Measurements from ENCODE around the gene OR5H6.

Gene OR5H6

DNA sequence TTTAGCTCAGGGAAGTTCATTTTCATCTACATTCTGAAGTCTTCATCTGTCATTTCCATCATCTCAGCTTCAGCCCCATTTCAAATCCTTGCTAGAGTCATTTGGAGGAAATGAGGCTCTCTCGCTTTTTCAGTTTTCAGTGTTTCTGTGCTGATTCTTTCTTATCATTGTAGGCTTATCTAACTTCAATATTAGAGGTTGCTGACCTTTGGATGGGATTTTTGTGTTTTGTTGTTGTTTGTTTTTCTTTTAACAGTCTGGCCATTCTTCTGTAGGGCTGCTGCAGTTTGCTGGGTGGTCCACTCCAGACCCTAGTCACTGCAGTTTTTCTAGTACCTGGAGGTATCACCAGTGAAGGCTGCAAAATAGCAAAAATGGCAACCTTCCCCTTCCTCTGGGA, 26.9 kb downstream of the OR5H6 start:
- H3K23ac ChIP-seq (ENCODE audit: low read depth, low read length, poor library complexity) = no peak overlapping the region
- H3K14ac ChIP-seq (ENCODE audit: low read length) = no peak overlapping the region
- no peak overlapping the region for H4K91ac ChIP-seq (ENCODE audit: low read depth, low read length, poor library complexity)
- no peak for DNase-seq (ENCODE audit: low spot score)
- H2BK5ac ChIP-seq (ENCODE audit: low read length) = no peak overlapping the region
- no peaks in the 10 kb centered on the region for H3K27me3 ChIP-seq (ENCODE audit: control insufficient read depth in 3 of 3, insufficient read depth in 3 of 3, low read depth in 1 of 3, low read length in 3 of 3)
- H3K36me3 ChIP-seq (replicated peaks in 1 of 2; ENCODE audit: control insufficient read depth in 2 of 2, insufficient read depth in 2 of 2, low read length in 2 of 2) = no peaks in the 10 kb centered on the region
- H3K9ac ChIP-seq (ENCODE audit: low read depth, low read length, poor library complexity) = no peak overlapping the region
- no peak overlapping the region for H3K4me2 ChIP-seq (ENCODE audit: insufficient read depth, low read length, poor library complexity, severe bottlenecking)
- H2BK120ac ChIP-seq (ENCODE audit: low read depth, low read length) = no peak overlapping the region
- H3K79me1 ChIP-seq (ENCODE audit: low read depth, low read length) = no peaks in the 10 kb centered on the region
- H3K27ac ChIP-seq (replicated peaks; ENCODE audit: low read length) = no peak overlapping the region
- H4K8ac ChIP-seq (ENCODE audit: low read depth, low read length) = no peak overlapping the region
- H3K9me3 ChIP-seq (replicated peaks in 1 of 2; ENCODE audit: control insufficient read depth in 2 of 2, insufficient read depth in 1 of 2, low read depth in 1 of 2, low read length in 2 of 2) = no peaks in the 10 kb centered on the region
- H2AFZ ChIP-seq (ENCODE audit: low read length) = no peak overlapping the region
- H2BK15ac ChIP-seq (ENCODE audit: low read length) = no peak overlapping the region
- no peak overlapping the region for H2BK12ac ChIP-seq (ENCODE audit: low read length)
- no peaks in the 10 kb centered on the region for H3K4me1 ChIP-seq (ENCODE audit: control insufficient read depth in 2 of 2, insufficient read depth in 1 of 2, low read depth in 1 of 2, low read length in 2 of 2)
- H3K4me3 ChIP-seq (ENCODE audit: low read length in 2 of 2) = no peak overlapping the region
- no peak overlapping the region for H2AK5ac ChIP-seq (ENCODE audit: low read depth, low read length)
- no CpG with 5 or more reads among the region's 1 CpG for WGBS, 2 donors (ENCODE audit: extremely low coverage in 2 of 2, insufficient read length in 2 of 2, insufficient replicate concordance in 1 of 2)
- no peak overlapping the region for H3K4ac ChIP-seq (ENCODE audit: low read length)
- no peak overlapping the region for H3K18ac ChIP-seq (ENCODE audit: low read length)

DNA sequence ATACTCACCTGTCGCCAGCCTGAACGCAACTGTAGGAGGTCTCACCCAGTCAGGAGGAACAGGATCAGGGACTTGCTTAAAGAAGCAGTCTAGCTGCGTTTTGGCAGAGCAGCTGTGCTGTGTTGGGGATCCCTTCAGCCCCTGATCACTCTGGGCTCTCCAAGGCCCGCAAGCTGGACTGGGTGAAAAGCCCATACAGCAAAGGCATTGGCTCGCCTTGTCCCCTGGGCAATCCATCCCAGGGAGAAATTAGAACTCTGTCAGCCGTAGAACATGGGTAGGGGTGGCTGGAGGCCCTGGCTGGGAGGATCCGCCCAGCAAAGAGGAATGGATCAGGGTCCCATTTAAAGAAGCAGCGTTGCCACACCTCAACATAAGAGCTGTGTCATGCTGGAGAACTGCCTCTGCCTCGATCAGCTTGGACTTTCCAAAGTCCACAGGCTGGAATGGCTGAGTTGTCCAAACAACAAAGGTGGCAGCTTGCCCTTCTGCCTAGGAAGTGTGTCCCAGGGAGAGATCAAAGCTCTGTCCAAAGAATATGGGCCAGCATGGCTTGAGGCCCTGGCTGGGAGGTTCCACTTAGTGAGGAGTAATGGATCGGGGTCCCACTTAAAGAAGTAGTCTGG, 27.4 kb downstream of the OR5H6 start:
- no peaks in the 10 kb centered on the region for H3K27me3 ChIP-seq (ENCODE audit: control insufficient read depth in 3 of 3, insufficient read depth in 3 of 3, low read depth in 1 of 3, low read length in 3 of 3)
- H3K36me3 ChIP-seq (replicated peaks in 1 of 2; ENCODE audit: control insufficient read depth in 2 of 2, insufficient read depth in 2 of 2, low read length in 2 of 2) = no peaks in the 10 kb centered on the region
- H3K79me1 ChIP-seq (ENCODE audit: low read depth, low read length) = no peaks in the 10 kb centered on the region
- H2BK5ac ChIP-seq (ENCODE audit: low read length) = no peak overlapping the region
- H3K4me1 ChIP-seq (ENCODE audit: control insufficient read depth in 2 of 2, insufficient read depth in 1 of 2, low read depth in 1 of 2, low read length in 2 of 2) = no peaks in the 10 kb centered on the region
- H3K4me2 ChIP-seq (ENCODE audit: insufficient read depth, low read length, poor library complexity, severe bottlenecking) = no peak overlapping the region
- no peak overlapping the region for H2BK120ac ChIP-seq (ENCODE audit: low read depth, low read length)
- no peak overlapping the region for H2BK15ac ChIP-seq (ENCODE audit: low read length)
- H3K18ac ChIP-seq (ENCODE audit: low read length) = no peak overlapping the region
- H3K27ac ChIP-seq (replicated peaks; ENCODE audit: low read length) = no peak overlapping the region
- DNase-seq (ENCODE audit: low spot score) = no peak
- no peak overlapping the region for H2AK5ac ChIP-seq (ENCODE audit: low read depth, low read length)
- H3K4ac ChIP-seq (ENCODE audit: low read length) = no peak overlapping the region
- H2AFZ ChIP-seq (ENCODE audit: low read length) = no peak overlapping the region
- no peak overlapping the region for H3K14ac ChIP-seq (ENCODE audit: low read length)
- no peaks in the 10 kb centered on the region for H3K9me3 ChIP-seq (replicated peaks in 1 of 2; ENCODE audit: control insufficient read depth in 2 of 2, insufficient read depth in 1 of 2, low read depth in 1 of 2, low read length in 2 of 2)
- H3K9ac ChIP-seq (ENCODE audit: low read depth, low read length, poor library complexity) = no peak overlapping the region
- no peak overlapping the region for H3K23ac ChIP-seq (ENCODE audit: low read depth, low read length, poor library complexity)
- no peak overlapping the region for H4K8ac ChIP-seq (ENCODE audit: low read depth, low read length)
- no CpG with 5 or more reads among the region's 10 CpGs for WGBS, 2 donors (ENCODE audit: extremely low coverage in 2 of 2, insufficient read length in 2 of 2, insufficient replicate concordance in 1 of 2)
- H2BK12ac ChIP-seq (ENCODE audit: low read length) = no peak overlapping the region
- H3K4me3 ChIP-seq (ENCODE audit: low read length in 2 of 2) = no peak overlapping the region
- no peak overlapping the region for H4K91ac ChIP-seq (ENCODE audit: low read depth, low read length, poor library complexity)
